HCT116 (cell line): ENCODE data around the gene CACNA2D3. TPM values are rescaled to one million over a fixed set of nuclear protein-coding genes. Genes with fewer than 3 reads are reported as not detected.

Source experiments
- ATAC-seq: fragments of 200-7000 bp; cut with Tn5 transposase; 2 replicates; pipeline ENCODE4 v1.9.1; 2020; ENCODE audit warnings: mild to moderate bottlenecking, moderate library complexity
- BruUV-seq: library from RNA; stranded (reverse); fragments of 400-500 nt; replicated peaks from 2 replicates; lab custom pipeline; 2021; lab: Mats Ljungman, UMichigan
- CTCF ChIA-PET: fragments of 300-600 bp; sonication (Branson Sonifier 250); formaldehyde crosslinking; loops from one replicate; lab custom pipeline; 2021; ENCODE audit warnings: antibody characterized with exemption; lab: Charles Lee
- POLR2A ChIA-PET: fragments of 300-600, 350-600 bp; sonication (Branson Sonifier 250); formaldehyde crosslinking; loops from one replicate; lab custom pipeline; 2021; ENCODE audit warnings: antibody characterized with exemption; lab: Charles Lee
- RAD21 ChIA-PET, 2 experiments: fragments of 300-600 bp; sonication (Branson Sonifier 250); formaldehyde crosslinking; loops; one replicate each; lab custom pipeline; 2023; ENCODE audit warnings: low total read pairs in 2 of 2; ENCODE audit not compliant: uncharacterized antibody in 2 of 2, unreplicated experiment in 2 of 2, low non-redundant PET in 1 of 2; lab: Charles Lee
- DNase-seq: peaks from one replicate; pipeline ENCODE4 v3.0.0-alpha.2; 2010; ENCODE audit warnings: low read depth, low spot score
- H2AFZ ChIP-seq: fragments of 200-600 bp; shearing (Covaris generic), sonication (generic); 2 replicates; pipeline ENCODE4 v1.6.1; 2017; ENCODE audit warnings: low read depth, mixed run types, mixed read lengths, antibody characterized with exemption, low read length; ENCODE audit not compliant: poor library complexity, severe bottlenecking
- H3K27ac ChIP-seq: 2 replicates; pipeline ENCODE4 v1.5.1; 2012; ENCODE audit warnings: low read depth, low read length
- H3K27me3 ChIP-seq: fragments of 200-600 bp; sonication (generic); 2 replicates; pipeline ENCODE4 v1.6.1; 2016; ENCODE audit warnings: mixed run types, low read length, mixed read lengths; ENCODE audit not compliant: insufficient read depth
- H3K36me3 ChIP-seq, 2 experiments: fragments of 200-500 bp in 1 of 2; fragments of 200-600 bp in 1 of 2; sonication (Bioruptor generic) in 1 of 2; sonication (generic) in 1 of 2; 2 replicates each; pipeline versions ENCODE4 v1.5.1 to v1.6.1; 2014 to 2016; ENCODE audit warnings: low read length in 2 of 2, inconsistent platforms in 1 of 2, mixed read lengths in 1 of 2, mixed run types in 1 of 2; ENCODE audit not compliant: insufficient read depth in 2 of 2, control insufficient read depth in 1 of 2
- H3K4me1 ChIP-seq, 2 experiments: fragments of 200-600 bp in 1 of 2; sonication (generic) in 1 of 2; 2 replicates each; pipeline versions ENCODE4 v1.5.1 to v1.6.1; 2012 to 2017; ENCODE audit warnings: low read length in 2 of 2, inconsistent platforms in 1 of 2, mild to moderate bottlenecking in 1 of 2, mixed read lengths in 1 of 2, mixed run types in 1 of 2, moderate library complexity in 1 of 2; ENCODE audit not compliant: insufficient read depth in 2 of 2, control insufficient read depth in 1 of 2
- H3K4me2 ChIP-seq: fragments of 200-600 bp; sonication (generic); 2 replicates; pipeline ENCODE4 v1.6.1; 2017; ENCODE audit warnings: mixed run types, low read length, mixed read lengths
- H3K4me3 ChIP-seq, 2 experiments: fragments of 200-600 bp in 1 of 2; sonication (generic) in 1 of 2; replicated peaks in 1 of 2; 2 replicates each; pipeline ENCODE4 v1.5.1; 2011 to 2016; ENCODE audit warnings: low read length in 2 of 2, control low read depth in 1 of 2, low read depth in 1 of 2, mild to moderate bottlenecking in 1 of 2, mixed read lengths in 1 of 2, mixed run types in 1 of 2
- H3K79me2 ChIP-seq: fragments of 200-600 bp; sonication (generic); 2 replicates; pipeline ENCODE4 v1.6.1; 2017; ENCODE audit warnings: mild to moderate bottlenecking, mixed run types, low read length, moderate library complexity, mixed read lengths; ENCODE audit not compliant: insufficient read depth
- H3K9ac ChIP-seq: fragments of 200-600 bp; sonication (generic); 2 replicates; pipeline ENCODE4 v1.6.1; 2016; ENCODE audit warnings: low read length, mixed read lengths
- H3K9me2 ChIP-seq: fragments of 200-600 bp; sonication (generic), shearing (Covaris generic); 2 replicates; pipeline ENCODE4 v1.6.1; 2017; ENCODE audit warnings: mixed run types, mild to moderate bottlenecking, moderate library complexity; ENCODE audit not compliant: insufficient read depth
- H3K9me3 ChIP-seq, 2 experiments: fragments of 200-500 bp in 1 of 2; fragments of 200-600 bp in 1 of 2; sonication (Bioruptor generic) in 1 of 2; sonication (generic) in 1 of 2; 2 replicates each; pipeline ENCODE4 v1.6.1; 2014 to 2017; ENCODE audit warnings: low read length in 2 of 2, mixed read lengths in 2 of 2, inconsistent platforms in 1 of 2, low read depth in 1 of 2, mild to moderate bottlenecking in 1 of 2, mixed run types in 1 of 2, moderate library complexity in 1 of 2; ENCODE audit not compliant: control insufficient read depth in 1 of 2, insufficient read depth in 1 of 2
- H4K20me1 ChIP-seq: fragments of 200-600 bp; sonication (generic), shearing (Covaris generic); 2 replicates; pipeline ENCODE4 v1.6.1; 2017; ENCODE audit warnings: mixed run types, mild to moderate bottlenecking, moderate library complexity; ENCODE audit not compliant: insufficient read depth
- CEBPB ChIP-seq: IDR thresholded peaks from 2 replicates; pipeline ENCODE4 v1.6.1; 2012; ENCODE audit warnings: low read depth
- EGR1 ChIP-seq: IDR thresholded peaks from 2 replicates; pipeline ENCODE4 v1.6.1; 2012; ENCODE audit warnings: low read depth
- FOSL1 ChIP-seq: IDR thresholded peaks from 2 replicates; pipeline ENCODE4 v1.6.1; 2012; ENCODE audit warnings: low read depth
- JUND ChIP-seq: IDR thresholded peaks from 2 replicates; pipeline ENCODE4 v1.6.1; 2012
- POLR2AphosphoS5 ChIP-seq: IDR thresholded peaks from 2 replicates; pipeline ENCODE4 v1.6.1; 2011; ENCODE audit warnings: mild to moderate bottlenecking, low read depth, low read length, moderate library complexity
- SP1 ChIP-seq: IDR thresholded peaks from 2 replicates; pipeline ENCODE4 v1.6.1; 2012; ENCODE audit warnings: low read depth
- intact Hi-C: fragments of 100-400 bp; cut with micrococcal nuclease; formaldehyde crosslinking; loops from 2 replicates; pipeline ENCODE4 v1.10.0; 2022
- total RNA-seq: library from RNA; stranded (reverse); gene quantifications from one replicate; pipeline ENCODE4 v1.2.1, GENCODE V29; 2021; ENCODE audit not compliant: unreplicated experiment
- TF ChIP-seq, protein P1 (sequence below): IDR thresholded peaks from 2 replicates; pipeline ENCODE4 v1.6.1; 2011; ENCODE audit warnings: mild to moderate bottlenecking, low read length, moderate library complexity; ENCODE audit not compliant: insufficient replicate concordance; ENCODE audit errors: extremely low read depth
- TF ChIP-seq, protein P2 (sequence below): IDR thresholded peaks from 2 replicates; pipeline ENCODE4 v1.6.1; 2012
- TF ChIP-seq, protein P3 (sequence below), 3 experiments: fragments of 200-600 bp in 1 of 3; sonication (generic) in 1 of 3; IDR thresholded peaks in 2 of 3; conservative IDR thresholded peaks in 1 of 3; 2 replicates each; pipeline ENCODE4 v1.5.1; 2012 to 2017; ENCODE audit warnings: low read depth in 2 of 3, low read length in 2 of 3, antibody characterized with exemption in 1 of 3, borderline replicate concordance in 1 of 3, control low read depth in 1 of 3, mild to moderate bottlenecking in 1 of 3, mixed read lengths in 1 of 3, mixed run types in 1 of 3, moderate library complexity in 1 of 3; ENCODE audit not compliant: insufficient read depth in 1 of 3

CACNA2D3 gene
- total RNA-seq, 1 experiment from 2014 or later: 0.20 TPM

DNA sequence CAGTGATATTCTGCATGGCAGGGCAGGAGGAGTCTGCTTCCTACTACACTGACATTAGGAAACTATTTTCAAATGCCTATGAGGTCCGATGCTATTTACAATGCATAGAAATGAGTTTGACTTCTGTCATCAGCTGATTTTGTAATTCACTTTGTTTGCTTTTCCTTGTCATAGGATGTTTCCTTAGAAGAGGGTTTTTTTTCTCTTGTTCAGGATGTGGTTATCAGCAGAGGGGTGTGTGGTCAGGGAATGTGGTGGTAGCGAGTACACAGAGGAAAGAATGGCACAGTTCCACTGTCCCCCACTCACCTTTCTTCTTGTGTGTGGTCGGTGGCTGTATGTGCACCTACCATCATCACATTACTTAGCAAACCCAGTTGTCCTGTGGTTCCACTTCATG, 574.0 kb downstream of the CACNA2D3 start:
- ATAC-seq: no peak
- ChIA-PET RAD21 (no interaction called here), CTCF (no interaction called here), POLR2A (no interaction called here)
- H3K9me2 ChIP-seq: no peaks in the 10 kb centered on the region
- no peaks in the 10 kb centered on the region for H3K27me3 ChIP-seq
- H3K36me3 ChIP-seq: no peaks in the 10 kb centered on the region
- no peaks in the 10 kb centered on the region for H3K4me1 ChIP-seq
- no peak overlapping the region for H3K4me2 ChIP-seq
- no peak for DNase-seq
- no TSS peak for BruUV-seq
- H3K4me3 ChIP-seq: no peak overlapping the region
- no peak overlapping the region for H2AFZ ChIP-seq
- no peak overlapping the region for H3K27ac ChIP-seq
- no peaks in the 10 kb centered on the region for H3K79me2 ChIP-seq
- intact Hi-C loops: no loop called here
- TF ChIP-seq, protein P1, sequence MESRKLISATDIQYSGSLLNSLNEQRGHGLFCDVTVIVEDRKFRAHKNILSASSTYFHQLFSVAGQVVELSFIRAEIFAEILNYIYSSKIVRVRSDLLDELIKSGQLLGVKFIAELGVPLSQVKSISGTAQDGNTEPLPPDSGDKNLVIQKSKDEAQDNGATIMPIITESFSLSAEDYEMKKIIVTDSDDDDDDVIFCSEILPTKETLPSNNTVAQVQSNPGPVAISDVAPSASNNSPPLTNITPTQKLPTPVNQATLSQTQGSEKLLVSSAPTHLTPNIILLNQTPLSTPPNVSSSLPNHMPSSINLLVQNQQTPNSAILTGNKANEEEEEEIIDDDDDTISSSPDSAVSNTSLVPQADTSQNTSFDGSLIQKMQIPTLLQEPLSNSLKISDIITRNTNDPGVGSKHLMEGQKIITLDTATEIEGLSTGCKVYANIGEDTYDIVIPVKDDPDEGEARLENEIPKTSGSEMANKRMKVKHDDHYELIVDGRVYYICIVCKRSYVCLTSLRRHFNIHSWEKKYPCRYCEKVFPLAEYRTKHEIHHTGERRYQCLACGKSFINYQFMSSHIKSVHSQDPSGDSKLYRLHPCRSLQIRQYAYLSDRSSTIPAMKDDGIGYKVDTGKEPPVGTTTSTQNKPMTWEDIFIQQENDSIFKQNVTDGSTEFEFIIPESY: no peak
- TF ChIP-seq CEBPB (no peak), EGR1 (no peak), SP1 (no peak), FOSL1 (no peak), POLR2AphosphoS5 (no peak), JUND (no peak)
- TF ChIP-seq, protein P2, sequence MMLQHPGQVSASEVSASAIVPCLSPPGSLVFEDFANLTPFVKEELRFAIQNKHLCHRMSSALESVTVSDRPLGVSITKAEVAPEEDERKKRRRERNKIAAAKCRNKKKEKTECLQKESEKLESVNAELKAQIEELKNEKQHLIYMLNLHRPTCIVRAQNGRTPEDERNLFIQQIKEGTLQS: no peak
- TF ChIP-seq, protein P3, sequence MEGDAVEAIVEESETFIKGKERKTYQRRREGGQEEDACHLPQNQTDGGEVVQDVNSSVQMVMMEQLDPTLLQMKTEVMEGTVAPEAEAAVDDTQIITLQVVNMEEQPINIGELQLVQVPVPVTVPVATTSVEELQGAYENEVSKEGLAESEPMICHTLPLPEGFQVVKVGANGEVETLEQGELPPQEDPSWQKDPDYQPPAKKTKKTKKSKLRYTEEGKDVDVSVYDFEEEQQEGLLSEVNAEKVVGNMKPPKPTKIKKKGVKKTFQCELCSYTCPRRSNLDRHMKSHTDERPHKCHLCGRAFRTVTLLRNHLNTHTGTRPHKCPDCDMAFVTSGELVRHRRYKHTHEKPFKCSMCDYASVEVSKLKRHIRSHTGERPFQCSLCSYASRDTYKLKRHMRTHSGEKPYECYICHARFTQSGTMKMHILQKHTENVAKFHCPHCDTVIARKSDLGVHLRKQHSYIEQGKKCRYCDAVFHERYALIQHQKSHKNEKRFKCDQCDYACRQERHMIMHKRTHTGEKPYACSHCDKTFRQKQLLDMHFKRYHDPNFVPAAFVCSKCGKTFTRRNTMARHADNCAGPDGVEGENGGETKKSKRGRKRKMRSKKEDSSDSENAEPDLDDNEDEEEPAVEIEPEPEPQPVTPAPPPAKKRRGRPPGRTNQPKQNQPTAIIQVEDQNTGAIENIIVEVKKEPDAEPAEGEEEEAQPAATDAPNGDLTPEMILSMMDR (IDR thresholded peaks at IDR 0.05 in 2 of 3, conservative IDR thresholded peaks at IDR 0.05 in 1 of 3; ENCODE audit: borderline replicate concordance in 1 of 3, insufficient read depth in 1 of 3, low read depth in 2 of 3, low read length in 2 of 3): no peak
- H3K9ac ChIP-seq: no peak overlapping the region
- no peaks in the 10 kb centered on the region for H4K20me1 ChIP-seq
- H3K9me3 ChIP-seq: peaks cover 0 to 7% of the 10 kb centered on the region in 2 experiments; a peak in 1 of 4 replicates
